Neural progenitor cell (in vitro differentiated cells): ENCODE data around the gene EIF1. TPM values are rescaled to one million over a fixed set of nuclear protein-coding genes. Genes with fewer than 3 reads are reported as not detected.

Source experiments
- DNase-seq: peaks from one replicate; pipeline ENCODE4 v3.0.0-alpha.2; 2016; ENCODE audit warnings: low spot score
- H2AFZ ChIP-seq: fragments of 200-600 bp; sonication (generic); replicated peaks from 2 replicates; pipeline ENCODE4 v1.6.1; 2016; ENCODE audit warnings: antibody characterized with exemption
- H3F3A ChIP-seq: fragments of 200-600 bp; sonication (generic); 2 replicates; pipeline ENCODE4 v1.6.1; 2016; ENCODE audit warnings: antibody characterized with exemption, low read depth
- H3K27ac ChIP-seq: fragments of 200-600 bp; sonication (generic); 2 replicates; pipeline ENCODE4 v1.5.1; 2016; ENCODE audit warnings: mild to moderate bottlenecking
- H3K27me3 ChIP-seq: fragments of 200-600 bp; sonication (generic); 2 replicates; pipeline ENCODE4 v1.6.1; 2016; ENCODE audit warnings: mild to moderate bottlenecking, moderate library complexity
- H3K36me3 ChIP-seq: fragments of 200-600 bp; sonication (generic); 2 replicates; pipeline ENCODE4 v1.5.1; 2016
- H3K4me1 ChIP-seq: fragments of 200-600 bp; sonication (generic); 2 replicates; pipeline ENCODE4 v1.6.1; 2016; ENCODE audit warnings: mixed run types
- H3K4me2 ChIP-seq: fragments of 200-600 bp; sonication (generic); 2 replicates; pipeline ENCODE4 v1.6.1; 2016
- H3K4me3 ChIP-seq: fragments of 200-600 bp; sonication (generic); 2 replicates; pipeline ENCODE4 v1.5.1; 2016
- H3K79me2 ChIP-seq: fragments of 200-600 bp; sonication (generic); 2 replicates; pipeline ENCODE4 v1.6.1; 2016; ENCODE audit warnings: low read depth
- H3K9ac ChIP-seq: fragments of 200-600 bp; sonication (generic); 2 replicates; pipeline ENCODE4 v1.6.1; 2016
- H3K9me3 ChIP-seq: fragments of 200-600 bp; sonication (generic); 2 replicates; pipeline ENCODE4 v1.5.1; 2016; ENCODE audit warnings: low read depth
- H4K20me1 ChIP-seq: fragments of 200-600 bp; sonication (generic); 2 replicates; pipeline ENCODE4 v1.6.1; 2016; ENCODE audit warnings: low read depth
- H3K27ac Mint-ChIP-seq: 3 replicates; pipeline ENCODE4 v1.8.0; 2021; ENCODE audit warnings: mixed read lengths
- H3K27me3 Mint-ChIP-seq: 2 replicates; pipeline ENCODE4 v1.8.0; 2022; ENCODE audit warnings: low read depth, mild to moderate bottlenecking, inconsistent platforms, moderate library complexity, mixed read lengths; ENCODE audit not compliant: insufficient read depth
- H3K36me3 Mint-ChIP-seq: 3 replicates; pipeline ENCODE4 v1.8.0; 2021; ENCODE audit warnings: mixed read lengths
- H3K4me1 Mint-ChIP-seq: 3 replicates; pipeline ENCODE4 v1.8.0; 2021; ENCODE audit warnings: mixed read lengths
- H3K4me3 Mint-ChIP-seq: 3 replicates; pipeline ENCODE4 v1.8.0; 2021; ENCODE audit warnings: mild to moderate bottlenecking, moderate library complexity, mixed read lengths
- H3K9me3 Mint-ChIP-seq: 3 replicates; pipeline ENCODE4 v1.8.0; 2020; ENCODE audit warnings: mixed read lengths
- CTCF ChIP-seq: fragments of 200-600 bp; sonication (generic); IDR thresholded peaks from 2 replicates; pipeline ENCODE4 v1.5.1; 2017; ENCODE audit warnings: antibody characterized with exemption, mild to moderate bottlenecking
- EZH2 ChIP-seq: fragments of 200-600 bp; sonication (generic); IDR thresholded peaks from 2 replicates; pipeline ENCODE4 v1.6.1; 2017; ENCODE audit warnings: antibody characterized with exemption, mild to moderate bottlenecking, moderate library complexity
- EZH2phosphoT487 ChIP-seq: fragments of 200-600 bp; sonication (generic); IDR thresholded peaks from 2 replicates; pipeline ENCODE4 v1.6.1; 2017; ENCODE audit warnings: antibody characterized with exemption
- total RNA-seq: library from RNA; depleted of rRNA; stranded (reverse); fragments of >200 nt; gene quantifications from 2 replicates; pipeline ENCODE4 v1.2.3, GENCODE V29; 2015; ENCODE audit warnings: low replicate concordance

EIF1 gene
- 60.7 and 91.4 TPM in 2 replicates for total RNA-seq

GRCh38 chr17:41688641-41689496 lies at the start of gene EIF1:
TSS of gene EIF1 (plus strand) at chr17:41688885. CDS start at chr17:41689039, 154 bp downstream.
- peak within 1 kb of the TSS; percentile 91 for H3K4me3 ChIP-seq
- H3K27ac ChIP-seq: peak within 1 kb of the TSS; percentile 94
- H3K4me3 Mint-ChIP-seq: peak within 1 kb of the TSS; percentile 91
- H3K4me1 ChIP-seq: peaks cover 14% of the 10 kb centered on the region
- peaks cover 15% of the 10 kb centered on the region for H3K4me1 Mint-ChIP-seq
- H3K27ac Mint-ChIP-seq: peak within 1 kb of the TSS; percentile 94
- H4K20me1 ChIP-seq: peaks cover 34% of the 10 kb centered on the region
- no peak for TF ChIP-seq CTCF
- TF ChIP-seq EZH2: no peak
- no peak for TF ChIP-seq EZH2phosphoT487
- peaks cover 29% of the 10 kb centered on the region for H3K79me2 ChIP-seq
- peaks cover under 1% of the 10 kb centered on the region for H3K27me3 Mint-ChIP-seq
- no peaks in the 10 kb centered on the region for H3K27me3 ChIP-seq
- peaks cover 53% of the 10 kb centered on the region for H3F3A ChIP-seq
- H3K9me3 ChIP-seq: no peaks in the 10 kb centered on the region
- H3K36me3 ChIP-seq: peaks cover 14% of the 10 kb centered on the region
- peak within 1 kb of the TSS; percentile 58 for H2AFZ ChIP-seq
- peak within 1 kb of the TSS; percentile 95 for H3K9ac ChIP-seq
- peak within 1 kb of the TSS; percentile 87 for H3K4me2 ChIP-seq
- H3K9me3 Mint-ChIP-seq: no peaks in the 10 kb centered on the region
- peaks cover 30% of the 10 kb centered on the region for H3K36me3 Mint-ChIP-seq
- DNase-seq: peak; percentile 100

GRCh38 chr17:41638941-41639340 lies 49.7 kb upstream of the EIF1 start:
- no peaks in the 10 kb centered on the region for H3K79me2 ChIP-seq
- H3K4me2 ChIP-seq: no peak overlapping the region

More at GRCh38 chr17:41638941-41639340, 49.7 kb upstream of the EIF1 start:
- Histone ChIP-seq H2AFZ (no peak overlapping the region), H3F3A (peaks cover 8% of the 10 kb centered on the region), H3K27me3 (no peaks in the 10 kb centered on the region), H3K9ac (no peak overlapping the region), H3K4me1 (no peaks in the 10 kb centered on the region), H4K20me1 (no peaks in the 10 kb centered on the region), H3K4me3 (no peak overlapping the region), H3K9me3 (no peaks in the 10 kb centered on the region), H3K36me3 (no peaks in the 10 kb centered on the region), H3K27ac (no peak overlapping the region)
- Mint-ChIP-seq H3K4me1 (peaks cover 11% of the 10 kb centered on the region), H3K9me3 (no peaks in the 10 kb centered on the region), H3K4me3 (no peak overlapping the region), H3K36me3 (no peaks in the 10 kb centered on the region), H3K27me3 (peaks cover 13% of the 10 kb centered on the region), H3K27ac (no peak overlapping the region)
- TF ChIP-seq EZH2 (no peak), EZH2phosphoT487 (no peak), CTCF (no peak)
- DNase-seq: no peak
